ENCODE measurements around the gene LDAH.

LDAH gene

DNA sequence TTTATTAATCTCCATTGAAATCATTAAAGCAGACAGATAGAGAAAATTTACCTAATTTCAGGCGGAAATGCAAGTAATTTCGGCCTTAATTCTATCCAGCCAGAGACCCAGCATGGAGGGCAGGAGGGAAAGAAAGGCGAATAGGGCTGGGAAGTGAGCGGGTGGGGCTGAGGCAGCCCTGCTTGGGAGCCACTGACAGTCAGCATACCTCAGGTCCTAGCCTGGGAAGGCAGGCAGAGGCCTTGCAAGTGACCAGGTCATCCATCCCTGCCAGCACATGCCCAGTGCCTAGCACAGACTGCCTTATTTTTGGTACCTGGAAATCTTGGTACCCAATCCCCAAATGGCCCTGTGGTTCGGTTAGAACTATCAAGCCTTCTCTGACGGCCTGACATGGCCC, 154.4 kb downstream of the LDAH start:
- Histone ChIP-seq H3K4me1 (ENCODE audit: control insufficient read depth, insufficient read depth, low read length) (peaks cover 21% of the 10 kb centered on the region), H3K4me3 (ENCODE audit: low read length) (no peak overlapping the region), H3K9me3 (ENCODE audit: control insufficient read depth, low read length) (no peaks in the 10 kb centered on the region), H3K27me3 (ENCODE audit: control insufficient read depth, insufficient read depth, low read length) (peaks cover 94% of the 10 kb centered on the region), H3K9ac (ENCODE audit: low read length) (no peak overlapping the region), H3K36me3 (ENCODE audit: control insufficient read depth, insufficient read depth, low read length) (no peaks in the 10 kb centered on the region)

- H3K9ac ChIP-seq (ENCODE audit: low read length) = no peak overlapping the region
- H3K9me3 ChIP-seq (ENCODE audit: control insufficient read depth, low read length) = no peaks in the 10 kb centered on the region
- H3K27me3 ChIP-seq (ENCODE audit: control insufficient read depth, insufficient read depth, low read length) = peaks cover 94% of the 10 kb centered on the region
- no peaks in the 10 kb centered on the region for H3K36me3 ChIP-seq (ENCODE audit: control insufficient read depth, insufficient read depth, low read length)
- H3K4me3 ChIP-seq (ENCODE audit: low read length) = no peak overlapping the region
- H3K4me1 ChIP-seq (ENCODE audit: control insufficient read depth, insufficient read depth, low read length) = peaks cover 21% of the 10 kb centered on the region
Observed at GRCh38 chr2:20667531-20668401, 155.1 kb downstream of the LDAH start.

GRCh38 chr2:20667151-20667530, 155.8 kb downstream of the LDAH start:
- H3K4me1 ChIP-seq (ENCODE audit: control insufficient read depth, insufficient read depth, low read length) = peaks cover 21% of the 10 kb centered on the region
- no peak overlapping the region for H3K4me3 ChIP-seq (ENCODE audit: low read length)
- no peaks in the 10 kb centered on the region for H3K9me3 ChIP-seq (ENCODE audit: control insufficient read depth, low read length)
- H3K27me3 ChIP-seq (ENCODE audit: control insufficient read depth, insufficient read depth, low read length) = peaks cover 94% of the 10 kb centered on the region
- H3K9ac ChIP-seq (ENCODE audit: low read length) = no peak overlapping the region
- H3K36me3 ChIP-seq (ENCODE audit: control insufficient read depth, insufficient read depth, low read length) = no peaks in the 10 kb centered on the region

- Histone ChIP-seq H3K4me3 (ENCODE audit: low read length) (no peak within 1 kb of the TSS), H3K36me3 (ENCODE audit: control insufficient read depth, insufficient read depth, low read length) (no peaks in the 10 kb centered on the region), H3K4me1 (ENCODE audit: control insufficient read depth, insufficient read depth, low read length) (peaks cover 21% of the 10 kb centered on the region), H3K9me3 (ENCODE audit: control insufficient read depth, low read length) (no peaks in the 10 kb centered on the region), H3K9ac (ENCODE audit: low read length) (no peak within 1 kb of the TSS), H3K27me3 (ENCODE audit: control insufficient read depth, insufficient read depth, low read length) (peaks cover 94% of the 10 kb centered on the region)
Observed at GRCh38 chr2:20666304-20667150, 156.4 kb downstream of the LDAH start, which contains the start of gene GDF7. Gene GDF7 (plus strand): TSS chr2:20667144. CDS start chr2:20667240, 96 bp downstream.

DNA sequence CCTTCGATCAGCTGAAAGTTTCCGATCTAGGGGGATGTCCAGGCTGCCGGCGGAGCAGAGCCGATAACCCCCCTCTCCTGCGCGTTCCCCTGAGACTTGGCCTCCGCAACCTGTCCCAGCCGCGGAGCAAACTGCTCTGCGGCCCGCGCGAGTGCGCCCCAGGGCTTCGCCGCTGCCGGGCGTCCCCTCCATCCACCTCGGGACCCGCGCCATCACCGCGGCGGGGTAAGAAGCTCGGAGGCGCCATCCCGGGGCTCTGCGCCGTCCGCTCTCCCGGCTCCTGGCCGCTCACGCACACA, 156.9 kb downstream of the LDAH start:
- no peaks in the 10 kb centered on the region for H3K36me3 ChIP-seq (ENCODE audit: control insufficient read depth, insufficient read depth, low read length)
- no peak overlapping the region for H3K9ac ChIP-seq (ENCODE audit: low read length)
- H3K27me3 ChIP-seq (ENCODE audit: control insufficient read depth, insufficient read depth, low read length) = peaks cover 92% of the 10 kb centered on the region
- peaks cover 22% of the 10 kb centered on the region for H3K4me1 ChIP-seq (ENCODE audit: control insufficient read depth, insufficient read depth, low read length)
- no peak overlapping the region for H3K4me3 ChIP-seq (ENCODE audit: low read length)
- H3K9me3 ChIP-seq (ENCODE audit: control insufficient read depth, low read length) = no peaks in the 10 kb centered on the region

GRCh38 chr2:20665243-20666004, 157.5 kb downstream of the LDAH start:
- H3K9ac ChIP-seq (ENCODE audit: low read length) = no peak overlapping the region
- no peaks in the 10 kb centered on the region for H3K9me3 ChIP-seq (ENCODE audit: control insufficient read depth, low read length)
- no peak overlapping the region for H3K4me3 ChIP-seq (ENCODE audit: low read length)
- H3K27me3 ChIP-seq (ENCODE audit: control insufficient read depth, insufficient read depth, low read length) = peaks cover 86% of the 10 kb centered on the region
- H3K4me1 ChIP-seq (ENCODE audit: control insufficient read depth, insufficient read depth, low read length) = peaks cover 22% of the 10 kb centered on the region
- no peaks in the 10 kb centered on the region for H3K36me3 ChIP-seq (ENCODE audit: control insufficient read depth, insufficient read depth, low read length)

GRCh38 chr2:20664431-20665242, 158.3 kb downstream of the LDAH start:
- Histone ChIP-seq H3K4me3 (ENCODE audit: low read length) (no peak overlapping the region), H3K27me3 (ENCODE audit: control insufficient read depth, insufficient read depth, low read length) (peaks cover 79% of the 10 kb centered on the region), H3K9me3 (ENCODE audit: control insufficient read depth, low read length) (no peaks in the 10 kb centered on the region), H3K9ac (ENCODE audit: low read length) (no peak overlapping the region), H3K4me1 (ENCODE audit: control insufficient read depth, insufficient read depth, low read length) (peaks cover 22% of the 10 kb centered on the region), H3K36me3 (ENCODE audit: control insufficient read depth, insufficient read depth, low read length) (no peaks in the 10 kb centered on the region)

DNA sequence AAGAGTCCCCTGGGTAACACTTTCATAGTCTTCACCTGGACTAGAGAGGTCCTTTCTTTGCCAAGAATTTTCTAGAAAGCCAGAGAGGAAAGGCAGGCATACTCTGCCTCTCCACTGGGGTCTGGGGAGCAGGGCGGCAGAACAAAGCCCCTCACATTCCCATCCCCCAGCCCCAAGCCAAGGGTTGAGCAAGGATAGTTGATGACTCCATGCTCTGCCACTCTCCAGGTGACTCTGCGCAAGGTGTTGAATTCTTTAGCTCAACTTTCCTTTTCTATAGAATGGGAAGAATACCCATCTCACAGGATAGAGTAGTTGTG, 158.9 kb downstream of the LDAH start:
- no peaks in the 10 kb centered on the region for H3K36me3 ChIP-seq (ENCODE audit: control insufficient read depth, insufficient read depth, low read length)
- H3K9ac ChIP-seq (ENCODE audit: low read length) = no peak overlapping the region
- H3K4me1 ChIP-seq (ENCODE audit: control insufficient read depth, insufficient read depth, low read length) = peaks cover 22% of the 10 kb centered on the region
- peaks cover 77% of the 10 kb centered on the region for H3K27me3 ChIP-seq (ENCODE audit: control insufficient read depth, insufficient read depth, low read length)
- no peak overlapping the region for H3K4me3 ChIP-seq (ENCODE audit: low read length)
- H3K9me3 ChIP-seq (ENCODE audit: control insufficient read depth, low read length) = no peaks in the 10 kb centered on the region

DNA sequence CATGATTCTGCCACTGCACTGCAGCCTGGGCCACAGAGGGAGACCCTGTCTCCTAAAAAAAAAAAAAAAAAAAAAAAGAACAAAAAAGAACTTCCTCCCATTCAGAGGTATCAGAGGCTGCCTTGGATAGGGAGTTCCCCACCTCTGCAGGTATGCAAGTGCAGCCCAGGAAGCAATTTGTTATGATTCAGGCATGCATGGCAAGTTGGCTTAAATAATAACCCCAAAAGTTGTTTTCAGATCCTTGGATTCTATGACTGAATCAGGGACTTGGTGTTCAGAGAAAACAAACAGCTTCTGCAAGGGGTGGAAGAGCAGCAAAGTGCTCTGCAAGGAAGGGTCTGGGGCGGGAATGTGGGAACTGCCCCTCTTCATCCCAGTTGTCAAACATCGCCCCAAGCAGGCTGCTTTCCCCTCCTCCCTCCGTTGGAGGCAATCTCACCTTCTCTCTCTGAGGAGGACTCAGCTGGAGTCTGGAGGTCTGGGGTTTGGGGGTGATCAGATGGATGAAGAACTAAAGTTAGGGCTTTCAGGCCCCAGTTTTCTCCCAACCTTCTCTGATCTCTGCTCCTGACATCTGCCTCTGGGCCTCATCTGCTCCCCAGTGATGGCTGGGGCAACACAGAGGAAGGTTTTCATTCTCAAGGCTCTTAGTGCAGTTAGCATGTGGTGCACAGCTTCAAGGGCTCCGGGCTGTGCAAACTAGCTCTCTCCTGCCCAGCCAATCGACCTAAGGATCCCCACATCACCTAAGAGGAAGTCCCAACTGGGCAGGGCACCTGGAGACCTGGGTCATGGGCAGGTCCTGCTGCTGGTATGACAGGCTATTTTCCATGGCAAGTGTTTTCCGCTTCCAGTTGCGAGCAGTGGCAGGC, 159.5 kb downstream of the LDAH start:
- Histone ChIP-seq H3K9ac (ENCODE audit: low read length) (no peak overlapping the region), H3K36me3 (ENCODE audit: control insufficient read depth, insufficient read depth, low read length) (no peaks in the 10 kb centered on the region), H3K9me3 (ENCODE audit: control insufficient read depth, low read length) (no peaks in the 10 kb centered on the region), H3K4me3 (ENCODE audit: low read length) (no peak overlapping the region), H3K27me3 (ENCODE audit: control insufficient read depth, insufficient read depth, low read length) (peaks cover 74% of the 10 kb centered on the region), H3K4me1 (ENCODE audit: control insufficient read depth, insufficient read depth, low read length) (peaks cover 22% of the 10 kb centered on the region)

- Histone ChIP-seq H3K9me3 (ENCODE audit: control insufficient read depth, low read length) (no peaks in the 10 kb centered on the region), H3K27me3 (ENCODE audit: control insufficient read depth, insufficient read depth, low read length) (peaks cover 64% of the 10 kb centered on the region), H3K36me3 (ENCODE audit: control insufficient read depth, insufficient read depth, low read length) (no peaks in the 10 kb centered on the region), H3K4me3 (ENCODE audit: low read length) (no peak overlapping the region), H3K4me1 (ENCODE audit: control insufficient read depth, insufficient read depth, low read length) (peaks cover 17% of the 10 kb centered on the region), H3K9ac (ENCODE audit: low read length) (no peak overlapping the region)
Observed at GRCh38 chr2:20662308-20662937, 160.5 kb downstream of the LDAH start.
